Pulmonary artery endothelial cell (primary cell): Measurements from ENCODE around the gene GPX6. TPM values are rescaled to one million over a fixed set of nuclear protein-coding genes. Genes with fewer than 3 reads are reported as not detected.
"Not testable (repeated sequence)": the region's sequence is repeated elsewhere in the genome, so short reads cannot be mapped to it uniquely, and the experiment has no call there.

Experiments used
- DNase-seq: peaks from one replicate; pipeline ENCODE4 v3.0.0-alpha.2; 2011; ENCODE audit warnings: low read depth, low spot score
- total RNA-seq: library from RNA; depleted of rRNA; stranded (reverse); fragments of >200 nt; gene quantifications from 2 replicates; pipeline ENCODE4 v1.2.3, GENCODE V29; 2014

GPX6 gene
- total RNA-seq, 1 donor from 2014 or later: not detected

GRCh38 chr6:28525496-28526039 is 10.0 kb upstream of the GPX6 start, which contains the start of gene GPX5:
Gene GPX5 (plus strand): TSS chr6:28525881. CDS start chr6:28526014, 133 bp downstream.
- DNase-seq: no peak

GRCh38 chr6:28523241-28523622 is 7.6 kb upstream of the GPX6 start:
- DNase-seq: no peak

- no peak for DNase-seq
Observed at GRCh38 chr6:28522594-28523240, 7.1 kb upstream of the GPX6 start.

GRCh38 chr6:28517964-28518363 is 2.4 kb upstream of the GPX6 start:
- no peak for DNase-seq

- DNase-seq: not testable (repeated sequence)
Observed at GRCh38 chr6:28512387-28512786, 3.2 kb downstream of the GPX6 start.

GRCh38 chr6:28511628-28512300 is 3.8 kb downstream of the GPX6 start:
- no peak for DNase-seq

GRCh38 chr6:28506807-28507475 is 8.7 kb downstream of the GPX6 start:
- DNase-seq: no peak

- no peak for DNase-seq
Observed at GRCh38 chr6:28505733-28506132, 9.9 kb downstream of the GPX6 start.

- DNase-seq: not testable (repeated sequence)
Observed at GRCh38 chr6:28502709-28503305, 12.8 kb downstream of the GPX6 start.

- DNase-seq: not testable (repeated sequence)
Observed at GRCh38 chr6:28502136-28502535, 13.5 kb downstream of the GPX6 start.

- DNase-seq: no peak
Observed at GRCh38 chr6:28501259-28501658, 14.3 kb downstream of the GPX6 start.

- DNase-seq: no peak
Observed at GRCh38 chr6:28497893-28498292, 17.7 kb downstream of the GPX6 start.

GRCh38 chr6:28497306-28497705 is 18.3 kb downstream of the GPX6 start:
- no peak for DNase-seq

- no peak for DNase-seq
Observed at GRCh38 chr6:28496099-28496779, 19.4 kb downstream of the GPX6 start.

GRCh38 chr6:28491984-28492317 is 23.6 kb downstream of the GPX6 start:
- DNase-seq: no peak

GRCh38 chr6:28490205-28490890 is 25.2 kb downstream of the GPX6 start:
- DNase-seq: no peak

GRCh38 chr6:28489366-28490204 is 26.0 kb downstream of the GPX6 start:
- DNase-seq: no peak

GRCh38 chr6:28488916-28489365 is 26.7 kb downstream of the GPX6 start:
- DNase-seq: no peak

- DNase-seq: no peak
Observed at GRCh38 chr6:28486988-28487742, 28.4 kb downstream of the GPX6 start.
